Peyer's patch (tissue), 4 donors: Measurements from ENCODE around the gene CYP27B1.

Source experiments
- CTCF ChIP-seq, 6 experiments: fragments of 450-650 bp in 4 of 6; fragments of 200-600 bp in 2 of 6; sonication (generic) in 1 of 6; IDR thresholded peaks; one replicate each; pipeline ENCODE4 v1.5.1; 2017 to 2019; ENCODE audit warnings: antibody characterized with exemption in 6 of 6, mild to moderate bottlenecking in 3 of 6, moderate library complexity in 1 of 6
- POLR2A ChIP-seq, 2 donors: fragments of 450-650 bp; IDR thresholded peaks; one replicate each; pipeline ENCODE4 v1.5.1; 2017; ENCODE audit warnings: antibody characterized with exemption in 2 of 2, mild to moderate bottlenecking in 2 of 2, moderate library complexity in 2 of 2

GRCh38 chr12:57741413-57741789 lies 25.5 kb downstream of the CYP27B1 start:
- no peak for TF ChIP-seq CTCF (IDR thresholded peaks at IDR 0.05)
- TF ChIP-seq POLR2A (IDR thresholded peaks at IDR 0.05) = no peak
